Glomerular endothelial cell (primary cell): ENCODE data around the gene PSPH. TPM values are rescaled to one million over a fixed set of nuclear protein-coding genes. Genes with fewer than 3 reads are reported as not detected.
"Not testable (repeated sequence)": the region's sequence is repeated elsewhere in the genome, so short reads cannot be mapped to it uniquely, and the experiment has no call there.

Experiments used
- DNase-seq: peaks from one replicate; pipeline ENCODE4 v3.0.0-alpha.2; 2011; ENCODE audit warnings: low read depth, low spot score; ENCODE audit errors: extremely low read depth
- total RNA-seq: library from RNA; depleted of rRNA; stranded (reverse); fragments of >200 nt; gene quantifications from 2 replicates; pipeline ENCODE4 v1.2.3, GENCODE V29; 2015

Gene PSPH
- total RNA-seq = 30.1 and 35.1 TPM in 2 replicates

- no peak for DNase-seq
These were observed at the start of gene PSPH, which contains the start of gene CCT6A for GRCh38 chr7:56051339-56052191. PSPH (minus strand) TSS chr7:56051444; CDS start chr7:56021212, 30,232 bp downstream. CCT6A (plus strand) TSS chr7:56051765; CDS start chr7:56051849, 84 bp downstream.

GRCh38 chr7:56099653-56100052 is 48.4 kb upstream of the PSPH start:
- no peak for DNase-seq

GRCh38 chr7:56098187-56099008 is 47.2 kb upstream of the PSPH start:
- not testable (repeated sequence) for DNase-seq

- no peak for DNase-seq
These were observed 46.5 kb upstream of the PSPH start for GRCh38 chr7:56097700-56098099.

- DNase-seq = no peak
These were observed 41.7 kb upstream of the PSPH start, which contains the start of gene PHKG1 for GRCh38 chr7:56092789-56093531. PHKG1 (minus strand) TSS chr7:56092952; CDS start chr7:56088941, 4,011 bp downstream.

GRCh38 chr7:56092388-56092787 is 41.1 kb upstream of the PSPH start:
- not testable (repeated sequence) for DNase-seq

GRCh38 chr7:56091591-56091990 is 40.3 kb upstream of the PSPH start:
- DNase-seq = no peak

GRCh38 chr7:56087445-56087844 is 36.2 kb upstream of the PSPH start:
- DNase-seq = no peak

- DNase-seq = no peak
These were observed 35.5 kb upstream of the PSPH start for GRCh38 chr7:56086761-56087160.

- DNase-seq = no peak
These were observed 32.0 kb upstream of the PSPH start for GRCh38 chr7:56083150-56083785.

GRCh38 chr7:56081626-56082340 is 30.5 kb upstream of the PSPH start:
- no peak for DNase-seq

GRCh38 chr7:56080726-56081435 is 29.6 kb upstream of the PSPH start:
- DNase-seq = not testable (repeated sequence)

- no peak for DNase-seq
These were observed 28.4 kb upstream of the PSPH start for GRCh38 chr7:56079450-56080185.

GRCh38 chr7:56078196-56078595 is 27.0 kb upstream of the PSPH start:
- no peak for DNase-seq

GRCh38 chr7:56077681-56078080 is 26.4 kb upstream of the PSPH start:
- no peak for DNase-seq

GRCh38 chr7:56074371-56074791 is 23.1 kb upstream of the PSPH start:
- DNase-seq = no peak

GRCh38 chr7:56066376-56066775 is 15.1 kb upstream of the PSPH start:
- DNase-seq = not testable (repeated sequence)

GRCh38 chr7:56063882-56064625 is 12.8 kb upstream of the PSPH start, which contains the start of gene SUMF2:
SUMF2 (plus strand) TSS chr7:56064286; CDS start chr7:56064312, 26 bp downstream.
- no peak for DNase-seq
